Progenitor cell of endocrine pancreas (in vitro differentiated cells): ENCODE data around the gene PEAK3. TPM values are rescaled to one million over a fixed set of nuclear protein-coding genes. Genes with fewer than 3 reads are reported as not detected.

Experiments
- DNase-seq: peaks from one replicate; pipeline ENCODE4 v3.0.0; 2021; ENCODE audit warnings: low spot score; ENCODE audit not compliant: unreplicated experiment
- H3K27ac Mint-ChIP-seq: 2 replicates; pipeline ENCODE4 v1.8.0; 2021; ENCODE audit warnings: mild to moderate bottlenecking, moderate library complexity, mixed read lengths
- H3K27me3 Mint-ChIP-seq: 2 replicates; pipeline ENCODE4 v1.8.0; 2021; ENCODE audit warnings: mixed read lengths
- H3K36me3 Mint-ChIP-seq: 2 replicates; pipeline ENCODE4 v1.8.0; 2022; ENCODE audit warnings: mixed read lengths; ENCODE audit not compliant: insufficient read depth
- H3K4me1 Mint-ChIP-seq: 2 replicates; pipeline ENCODE4 v1.8.0; 2021; ENCODE audit warnings: low read depth, mixed read lengths
- H3K4me3 Mint-ChIP-seq: 2 replicates; pipeline ENCODE4 v1.8.0; 2021; ENCODE audit warnings: low read depth, mild to moderate bottlenecking, moderate library complexity, mixed read lengths
- H3K9me3 Mint-ChIP-seq: 2 replicates; pipeline ENCODE4 v1.8.0; 2021; ENCODE audit warnings: low read depth, mixed read lengths
- total RNA-seq: library from RNA; stranded (reverse); gene quantifications from 2 replicates; pipeline ENCODE4 v1.2.1, GENCODE V29; 2021
- TF ChIP-seq, protein P1 (sequence below): fragments of 200-600 bp; sonication (generic); IDR thresholded peaks from one replicate; pipeline ENCODE4 v1.5.0; 2021; ENCODE audit warnings: antibody characterized with exemption, mild to moderate bottlenecking; ENCODE audit not compliant: unreplicated experiment

Gene PEAK3
- total RNA-seq, 1 donor from 2014 or later, result not detected

DNA sequence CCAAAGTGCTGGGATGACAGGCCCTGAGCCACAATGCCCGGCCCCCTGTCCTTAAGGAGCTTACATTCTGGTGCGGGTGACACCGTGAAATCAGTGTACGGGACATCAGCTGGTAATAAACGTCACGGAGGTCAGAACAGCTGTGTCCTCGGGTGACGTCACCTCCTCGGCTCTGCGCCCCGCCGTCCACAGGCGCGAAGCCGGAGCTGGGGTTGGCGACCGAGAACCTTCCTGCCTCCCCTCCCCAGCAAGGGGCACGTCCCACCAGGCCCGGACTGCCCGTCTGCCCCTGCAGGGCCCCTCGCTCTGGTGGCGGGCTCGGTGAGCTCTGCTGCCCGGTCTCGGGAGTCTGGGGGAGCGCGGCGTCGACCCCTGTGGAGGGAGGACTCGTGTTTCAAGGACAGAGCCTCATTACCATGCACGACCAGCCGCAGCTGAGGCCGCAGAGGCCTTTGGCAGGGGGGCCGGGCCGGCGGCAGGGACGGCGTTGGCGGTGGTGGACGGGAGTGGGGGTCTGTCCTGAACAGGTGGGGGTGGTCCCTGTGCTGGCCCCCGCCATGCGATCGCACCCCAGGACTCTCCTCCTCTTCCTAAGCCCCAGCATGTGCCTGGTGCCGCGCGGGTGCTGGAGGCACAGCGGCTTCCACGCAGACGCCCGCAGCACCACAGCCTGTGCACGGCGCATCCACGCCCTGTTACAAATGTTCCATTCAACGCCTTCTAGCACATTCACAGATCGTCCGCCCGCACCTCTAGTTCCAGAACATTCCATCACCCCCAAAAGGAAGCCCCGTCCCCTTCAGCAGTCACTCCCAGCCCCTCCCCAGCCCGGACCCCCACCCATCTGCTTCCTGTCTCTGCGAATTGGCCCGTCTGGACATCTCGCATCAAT, 20.6 kb upstream of the PEAK3 start:
- no peak for DNase-seq
- Mint-ChIP-seq H3K27me3 (peaks cover 46% of the 10 kb centered on the region), H3K36me3 (no peaks in the 10 kb centered on the region), H3K9me3 (no peaks in the 10 kb centered on the region), H3K4me1 (no peaks in the 10 kb centered on the region), H3K27ac (no peak overlapping the region), H3K4me3 (no peak overlapping the region)
- TF ChIP-seq, protein P1, sequence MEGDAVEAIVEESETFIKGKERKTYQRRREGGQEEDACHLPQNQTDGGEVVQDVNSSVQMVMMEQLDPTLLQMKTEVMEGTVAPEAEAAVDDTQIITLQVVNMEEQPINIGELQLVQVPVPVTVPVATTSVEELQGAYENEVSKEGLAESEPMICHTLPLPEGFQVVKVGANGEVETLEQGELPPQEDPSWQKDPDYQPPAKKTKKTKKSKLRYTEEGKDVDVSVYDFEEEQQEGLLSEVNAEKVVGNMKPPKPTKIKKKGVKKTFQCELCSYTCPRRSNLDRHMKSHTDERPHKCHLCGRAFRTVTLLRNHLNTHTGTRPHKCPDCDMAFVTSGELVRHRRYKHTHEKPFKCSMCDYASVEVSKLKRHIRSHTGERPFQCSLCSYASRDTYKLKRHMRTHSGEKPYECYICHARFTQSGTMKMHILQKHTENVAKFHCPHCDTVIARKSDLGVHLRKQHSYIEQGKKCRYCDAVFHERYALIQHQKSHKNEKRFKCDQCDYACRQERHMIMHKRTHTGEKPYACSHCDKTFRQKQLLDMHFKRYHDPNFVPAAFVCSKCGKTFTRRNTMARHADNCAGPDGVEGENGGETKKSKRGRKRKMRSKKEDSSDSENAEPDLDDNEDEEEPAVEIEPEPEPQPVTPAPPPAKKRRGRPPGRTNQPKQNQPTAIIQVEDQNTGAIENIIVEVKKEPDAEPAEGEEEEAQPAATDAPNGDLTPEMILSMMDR, result no peak

DNA sequence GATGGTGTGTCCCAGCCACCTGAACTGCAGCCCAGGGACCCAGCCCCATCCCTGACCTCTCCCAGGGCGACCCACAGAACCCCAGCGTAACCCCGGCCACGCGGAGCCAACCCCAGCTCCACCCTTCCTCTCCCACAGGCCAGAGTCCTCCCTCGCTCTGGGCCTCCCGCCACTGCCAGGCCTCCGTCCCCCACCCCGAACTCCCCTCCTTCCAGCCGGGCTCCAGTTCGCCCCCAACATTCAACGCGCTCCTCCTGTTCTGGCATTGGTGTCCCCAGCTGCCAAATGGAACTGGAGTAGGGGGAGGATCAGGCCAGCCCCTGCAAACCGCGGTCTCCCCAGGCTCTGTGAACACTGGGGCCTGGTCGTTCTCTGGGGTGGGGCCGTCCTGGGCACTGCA, 18.6 kb upstream of the PEAK3 start:
- no peaks in the 10 kb centered on the region for H3K4me1 Mint-ChIP-seq
- DNase-seq, result no peak

DNA sequence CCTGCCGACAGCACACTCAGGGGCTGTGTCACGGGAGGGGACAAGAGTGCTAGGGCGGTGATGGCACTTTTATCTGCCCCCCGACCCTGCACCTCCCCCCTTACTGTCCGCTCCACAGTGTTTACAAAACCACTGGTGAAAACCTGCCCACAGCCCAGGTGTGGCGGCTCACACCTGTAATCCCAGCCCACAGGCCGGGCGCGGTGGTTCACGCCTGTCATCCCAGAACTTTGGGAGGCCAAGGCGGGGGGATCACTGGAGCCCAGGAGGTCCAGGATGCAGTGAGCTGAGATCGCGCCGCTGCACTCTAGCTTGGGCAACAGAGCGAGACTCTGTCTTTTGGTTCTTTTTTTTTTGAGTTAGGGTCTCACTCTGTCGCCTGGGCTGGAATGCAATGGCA, 14.2 kb upstream of the PEAK3 start:
- Mint-ChIP-seq H3K4me3 (no peak overlapping the region), H3K27ac (no peak overlapping the region), H3K9me3 (no peaks in the 10 kb centered on the region), H3K36me3 (no peaks in the 10 kb centered on the region), H3K4me1 (no peaks in the 10 kb centered on the region), H3K27me3 (peaks cover 38% of the 10 kb centered on the region)
- TF ChIP-seq, protein P1, result no peak
- DNase-seq, result no peak

More for the DNA sequence above, 18.6 kb upstream of the PEAK3 start:
- Mint-ChIP-seq H3K9me3 (no peaks in the 10 kb centered on the region), H3K27me3 (peaks cover 36% of the 10 kb centered on the region), H3K36me3 (no peaks in the 10 kb centered on the region), H3K27ac (no peak overlapping the region), H3K4me3 (no peak overlapping the region)
- TF ChIP-seq, protein P1, result no peak

DNA sequence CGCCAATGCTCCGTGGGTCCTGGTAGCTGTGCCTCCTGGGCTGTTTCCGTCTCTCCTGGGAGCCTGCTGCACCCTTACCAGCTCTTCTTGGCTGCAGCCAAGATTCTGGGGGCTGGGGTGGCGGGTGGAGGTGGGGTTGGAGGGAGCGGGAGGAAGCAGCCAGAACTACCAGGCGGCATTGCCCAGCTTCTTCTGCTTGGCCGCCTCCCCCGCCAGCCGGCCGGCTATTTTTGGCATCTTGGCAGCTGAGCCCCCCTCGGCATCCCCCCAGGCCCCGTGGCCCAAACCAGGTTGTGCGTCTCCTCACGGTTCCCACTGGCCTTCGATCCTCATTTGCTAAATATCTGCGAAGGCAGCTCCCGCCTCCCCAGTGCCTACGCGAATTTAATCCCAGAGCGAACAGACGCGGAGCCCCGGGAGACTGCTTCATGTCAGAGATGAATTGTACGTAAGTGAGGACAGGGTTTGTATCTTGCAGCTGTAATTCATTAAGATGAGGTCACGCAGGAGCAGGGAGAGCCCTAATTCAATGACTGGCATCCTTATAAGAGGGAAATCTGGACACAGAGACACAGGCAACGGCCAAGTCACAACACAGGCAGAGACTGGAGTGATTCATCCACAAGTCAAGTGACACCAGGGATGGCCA, 12.8 kb upstream of the PEAK3 start:
- TF ChIP-seq, protein P1, result no peak

DNA sequence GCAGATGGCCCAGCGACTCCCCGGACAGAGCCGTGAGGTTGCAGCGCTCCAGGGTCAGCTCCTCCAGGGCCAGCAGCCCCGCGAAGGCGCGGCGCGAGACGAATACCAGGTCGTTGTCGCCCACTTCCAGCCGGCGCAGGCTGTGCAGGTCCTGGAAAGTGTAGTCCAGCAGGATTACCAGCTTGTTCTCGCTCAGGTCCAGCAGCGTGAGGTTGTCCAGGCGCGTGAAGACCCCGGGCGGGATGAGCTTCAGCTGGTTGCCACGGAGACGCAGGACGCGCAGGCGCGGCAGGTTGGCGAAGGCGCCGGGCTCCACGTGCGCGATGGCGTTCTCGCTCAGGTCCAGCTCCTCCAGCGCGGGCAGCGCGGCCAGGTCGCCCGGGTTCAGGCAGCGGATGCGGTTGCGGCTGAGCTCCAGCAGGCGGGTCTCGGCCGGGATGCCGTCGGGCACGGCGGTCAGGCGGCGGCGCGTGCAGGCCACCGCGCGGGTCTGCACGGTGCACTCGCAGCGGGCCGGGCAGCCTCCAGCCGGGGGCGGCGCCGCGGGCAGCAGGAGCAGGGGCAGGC, 9.3 kb upstream of the PEAK3 start:
- Mint-ChIP-seq H3K27ac (no peak overlapping the region), H3K27me3 (peaks cover 73% of the 10 kb centered on the region), H3K4me3 (no peak overlapping the region), H3K4me1 (peaks cover 3% of the 10 kb centered on the region), H3K36me3 (no peaks in the 10 kb centered on the region), H3K9me3 (no peaks in the 10 kb centered on the region)
- TF ChIP-seq, protein P1, result peak; percentile 40
- DNase-seq, result peak; percentile 62

More for the DNA sequence above, 12.8 kb upstream of the PEAK3 start:
- Mint-ChIP-seq H3K9me3 (no peaks in the 10 kb centered on the region), H3K27me3 (peaks cover 41% of the 10 kb centered on the region), H3K4me3 (no peak overlapping the region), H3K36me3 (no peaks in the 10 kb centered on the region), H3K27ac (no peak overlapping the region), H3K4me1 (peaks cover 1% of the 10 kb centered on the region)
- DNase-seq, result no peak
